Rectal smooth muscle tissue (tissue), 1 donor: Measurements from ENCODE around the gene ATP1A1.

ENCODE experiments used
- H3K27ac ChIP-seq: one replicate; pipeline ENCODE4 v1.7.0; 2013; ENCODE audit warnings: low read depth, low read length, inconsistent platforms
- H3K27me3 ChIP-seq: one replicate; pipeline ENCODE4 v1.7.0; 2013; ENCODE audit warnings: low read length; ENCODE audit not compliant: control insufficient read depth, insufficient read depth
- H3K36me3 ChIP-seq: one replicate; pipeline ENCODE4 v1.7.0; 2013; ENCODE audit warnings: low read length; ENCODE audit not compliant: control insufficient read depth, insufficient read depth
- H3K4me1 ChIP-seq: one replicate; pipeline ENCODE4 v1.7.0; 2013; ENCODE audit warnings: low read length; ENCODE audit not compliant: control insufficient read depth, insufficient read depth
- H3K4me3 ChIP-seq: one replicate; pipeline ENCODE4 v1.7.0; 2013; ENCODE audit warnings: low read length
- H3K9ac ChIP-seq: one replicate; pipeline ENCODE4 v1.7.0; 2013; ENCODE audit warnings: low read length

The ATP1A1 gene

GRCh38 chr1:116404699-116405098 lies 31.7 kb downstream of the ATP1A1 start:
- Histone ChIP-seq H3K9ac (no peak overlapping the region), H3K36me3 (peaks cover 56% of the 10 kb centered on the region), H3K4me3 (no peak overlapping the region), H3K4me1 (no peaks in the 10 kb centered on the region), H3K27me3 (no peaks in the 10 kb centered on the region), H3K27ac (no peak overlapping the region)

- H3K9ac ChIP-seq = no peak overlapping the region
- H3K4me3 ChIP-seq = no peak overlapping the region
- no peak overlapping the region for H3K27ac ChIP-seq
- no peaks in the 10 kb centered on the region for H3K4me1 ChIP-seq
- peaks cover 48% of the 10 kb centered on the region for H3K36me3 ChIP-seq
- H3K27me3 ChIP-seq = no peaks in the 10 kb centered on the region
Measured at GRCh38 chr1:116405241-116406135, 32.4 kb downstream of the ATP1A1 start.

- peaks cover 34% of the 10 kb centered on the region for H3K36me3 ChIP-seq
- H3K27ac ChIP-seq = no peak overlapping the region
- no peak overlapping the region for H3K4me3 ChIP-seq
- no peaks in the 10 kb centered on the region for H3K4me1 ChIP-seq
- no peaks in the 10 kb centered on the region for H3K27me3 ChIP-seq
- no peak overlapping the region for H3K9ac ChIP-seq
Measured at GRCh38 chr1:116407033-116407432, 34.0 kb downstream of the ATP1A1 start.

GRCh38 chr1:116408193-116408592 lies 35.1 kb downstream of the ATP1A1 start:
- Histone ChIP-seq H3K27ac (no peak overlapping the region), H3K36me3 (peaks cover 22% of the 10 kb centered on the region), H3K4me1 (no peaks in the 10 kb centered on the region), H3K4me3 (no peak overlapping the region), H3K27me3 (no peaks in the 10 kb centered on the region), H3K9ac (no peak overlapping the region)

- Histone ChIP-seq H3K9ac (no peak overlapping the region), H3K27me3 (no peaks in the 10 kb centered on the region), H3K27ac (no peak overlapping the region), H3K4me1 (no peaks in the 10 kb centered on the region), H3K4me3 (no peak overlapping the region), H3K36me3 (peaks cover 17% of the 10 kb centered on the region)
Measured at GRCh38 chr1:116408803-116409720, 36.0 kb downstream of the ATP1A1 start.

- no peak overlapping the region for H3K9ac ChIP-seq
- no peaks in the 10 kb centered on the region for H3K27me3 ChIP-seq
- H3K36me3 ChIP-seq = peaks cover 13% of the 10 kb centered on the region
- H3K4me3 ChIP-seq = no peak overlapping the region
- H3K4me1 ChIP-seq = no peaks in the 10 kb centered on the region
- no peak overlapping the region for H3K27ac ChIP-seq
Measured at GRCh38 chr1:116409751-116410191, 36.7 kb downstream of the ATP1A1 start.

- Histone ChIP-seq H3K4me3 (no peak overlapping the region), H3K4me1 (no peaks in the 10 kb centered on the region), H3K27me3 (no peaks in the 10 kb centered on the region), H3K9ac (no peak overlapping the region), H3K27ac (no peak overlapping the region), H3K36me3 (peaks cover 2% of the 10 kb centered on the region)
Measured at GRCh38 chr1:116411784-116412479, 38.9 kb downstream of the ATP1A1 start.

- H3K4me3 ChIP-seq = no peak overlapping the region
- H3K27ac ChIP-seq = no peak overlapping the region
- peaks cover 2% of the 10 kb centered on the region for H3K36me3 ChIP-seq
- no peaks in the 10 kb centered on the region for H3K27me3 ChIP-seq
- no peaks in the 10 kb centered on the region for H3K4me1 ChIP-seq
- no peak overlapping the region for H3K9ac ChIP-seq
Measured at GRCh38 chr1:116412480-116412798, 39.4 kb downstream of the ATP1A1 start.

- Histone ChIP-seq H3K27ac (no peak overlapping the region), H3K36me3 (peaks cover 2% of the 10 kb centered on the region), H3K9ac (no peak overlapping the region)
Measured at GRCh38 chr1:116412898-116413297, 39.9 kb downstream of the ATP1A1 start.

GRCh38 chr1:116413414-116413813 lies 40.4 kb downstream of the ATP1A1 start:
- H3K9ac ChIP-seq = no peak overlapping the region
- no peaks in the 10 kb centered on the region for H3K27me3 ChIP-seq
- H3K4me1 ChIP-seq = peaks cover 3% of the 10 kb centered on the region
- no peak overlapping the region for H3K4me3 ChIP-seq
- H3K36me3 ChIP-seq = peaks cover 2% of the 10 kb centered on the region
- H3K27ac ChIP-seq = no peak overlapping the region

More at GRCh38 chr1:116412898-116413297, 39.9 kb downstream of the ATP1A1 start:
- Histone ChIP-seq H3K4me3 (no peak overlapping the region), H3K27me3 (no peaks in the 10 kb centered on the region), H3K4me1 (peaks cover 2% of the 10 kb centered on the region)

GRCh38 chr1:116414364-116414763 lies 41.3 kb downstream of the ATP1A1 start:
- no peak overlapping the region for H3K27ac ChIP-seq
- no peaks in the 10 kb centered on the region for H3K27me3 ChIP-seq
- no peaks in the 10 kb centered on the region for H3K36me3 ChIP-seq
- no peak overlapping the region for H3K9ac ChIP-seq
- no peak overlapping the region for H3K4me3 ChIP-seq
- peaks cover 3% of the 10 kb centered on the region for H3K4me1 ChIP-seq

GRCh38 chr1:116415200-116415698 lies 42.2 kb downstream of the ATP1A1 start:
- Histone ChIP-seq H3K36me3 (no peaks in the 10 kb centered on the region), H3K27ac (no peak overlapping the region), H3K27me3 (no peaks in the 10 kb centered on the region), H3K4me1 (peaks cover 3% of the 10 kb centered on the region), H3K4me3 (no peak overlapping the region), H3K9ac (no peak overlapping the region)
